ENCODE measurements around the gene SCIN.

DNA sequence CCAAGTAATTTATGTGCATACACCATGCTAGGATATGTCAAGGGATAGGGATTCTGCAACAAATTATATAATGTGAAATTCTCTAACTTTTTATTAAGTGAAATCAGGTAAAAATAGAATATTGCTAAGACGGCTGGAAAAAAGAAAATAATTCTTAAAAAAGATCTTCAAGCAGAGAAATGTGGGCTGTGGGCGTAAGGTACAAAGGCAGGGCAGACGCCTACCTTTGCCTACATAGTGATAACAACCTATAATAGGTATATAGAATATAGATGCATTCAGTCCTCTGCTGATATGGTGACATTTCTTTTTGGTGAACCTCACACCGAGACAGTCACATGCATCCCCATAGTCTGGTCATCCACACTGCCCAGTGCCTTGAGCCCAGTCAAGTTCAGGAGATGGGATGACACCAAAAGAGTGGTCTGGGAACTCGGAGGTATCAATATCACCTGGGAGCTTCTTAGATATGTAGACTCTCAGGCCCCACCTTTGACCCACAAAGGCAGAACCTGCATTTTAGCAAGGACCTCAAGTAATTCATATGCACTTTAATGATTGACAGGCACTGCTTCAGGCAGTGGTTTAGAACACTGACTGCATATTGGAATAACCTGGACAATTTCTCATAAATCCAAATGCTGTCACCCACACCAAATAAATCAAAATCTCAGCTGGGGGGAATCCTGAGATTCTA lies 59.4 kb downstream of the SCIN start:
- TF ChIP-seq, protein P1, sequence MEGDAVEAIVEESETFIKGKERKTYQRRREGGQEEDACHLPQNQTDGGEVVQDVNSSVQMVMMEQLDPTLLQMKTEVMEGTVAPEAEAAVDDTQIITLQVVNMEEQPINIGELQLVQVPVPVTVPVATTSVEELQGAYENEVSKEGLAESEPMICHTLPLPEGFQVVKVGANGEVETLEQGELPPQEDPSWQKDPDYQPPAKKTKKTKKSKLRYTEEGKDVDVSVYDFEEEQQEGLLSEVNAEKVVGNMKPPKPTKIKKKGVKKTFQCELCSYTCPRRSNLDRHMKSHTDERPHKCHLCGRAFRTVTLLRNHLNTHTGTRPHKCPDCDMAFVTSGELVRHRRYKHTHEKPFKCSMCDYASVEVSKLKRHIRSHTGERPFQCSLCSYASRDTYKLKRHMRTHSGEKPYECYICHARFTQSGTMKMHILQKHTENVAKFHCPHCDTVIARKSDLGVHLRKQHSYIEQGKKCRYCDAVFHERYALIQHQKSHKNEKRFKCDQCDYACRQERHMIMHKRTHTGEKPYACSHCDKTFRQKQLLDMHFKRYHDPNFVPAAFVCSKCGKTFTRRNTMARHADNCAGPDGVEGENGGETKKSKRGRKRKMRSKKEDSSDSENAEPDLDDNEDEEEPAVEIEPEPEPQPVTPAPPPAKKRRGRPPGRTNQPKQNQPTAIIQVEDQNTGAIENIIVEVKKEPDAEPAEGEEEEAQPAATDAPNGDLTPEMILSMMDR (IDR thresholded peaks at IDR 0.05; ENCODE audit: borderline replicate concordance, extremely low read depth, low read length, poor library complexity, severe bottlenecking), result no peak
- TF ChIP-seq EZH2 (IDR thresholded peaks at IDR 0.05; ENCODE audit: borderline replicate concordance, low read depth, low read length, severe bottlenecking), result no peak

All from DND-41 (cell line).